HG02885 (cell line): ENCODE measurements around the gene STAG3.
"Not testable (repeated sequence)": the region's sequence is repeated elsewhere in the genome, so short reads cannot be mapped to it uniquely, and the experiment has no call there.

Experiments used
- ATAC-seq: cut with Tn5 transposase; IDR thresholded peaks from one replicate; pipeline ENCODE4 v1.9.1; 2021; ENCODE audit warnings: mild to moderate bottlenecking; ENCODE audit not compliant: unreplicated experiment, poor library complexity

The STAG3 gene

GRCh38 chr7:100210805-100211204 lies 33.1 kb downstream of the STAG3 start:
- ATAC-seq, result no peak

- peak; percentile 35 for ATAC-seq
These were observed 33.6 kb downstream of the STAG3 start for GRCh38 chr7:100211342-100211780.

GRCh38 chr7:100212631-100213286 lies 35.0 kb downstream of the STAG3 start:
- ATAC-seq, result no peak

GRCh38 chr7:100213672-100214071 lies 36.0 kb downstream of the STAG3 start:
- no peak for ATAC-seq

- ATAC-seq, result not testable (repeated sequence)
These were observed 36.6 kb downstream of the STAG3 start for GRCh38 chr7:100214356-100214755.

GRCh38 chr7:100215895-100216294 lies 38.2 kb downstream of the STAG3 start:
- no peak for ATAC-seq

- peak; percentile 10 for ATAC-seq
These were observed 40.2 kb downstream of the STAG3 start for GRCh38 chr7:100217934-100218333.

- ATAC-seq, result no peak
These were observed 41.6 kb downstream of the STAG3 start for GRCh38 chr7:100219271-100219737.

- not testable (repeated sequence) for ATAC-seq
These were observed 42.3 kb downstream of the STAG3 start, which contains the start of gene PVRIG for GRCh38 chr7:100219801-100220585. TSS of gene PVRIG (plus strand) at chr7:100219949. CDS start at chr7:100219971, 22 bp downstream.

- no peak for ATAC-seq
These were observed 43.0 kb downstream of the STAG3 start for GRCh38 chr7:100220586-100221230.

GRCh38 chr7:100221231-100221718 lies 43.6 kb downstream of the STAG3 start:
- ATAC-seq, result peak; percentile 56

- no peak for ATAC-seq
These were observed 44.2 kb downstream of the STAG3 start for GRCh38 chr7:100221767-100222444.

GRCh38 chr7:100222445-100223132 lies 44.9 kb downstream of the STAG3 start:
- ATAC-seq, result no peak

GRCh38 chr7:100223376-100223927 lies 45.7 kb downstream of the STAG3 start:
- not testable (repeated sequence) for ATAC-seq

- not testable (repeated sequence) for ATAC-seq
These were observed 47.2 kb downstream of the STAG3 start for GRCh38 chr7:100224891-100225290.

- ATAC-seq, result not testable (repeated sequence)
These were observed 57.1 kb downstream of the STAG3 start for GRCh38 chr7:100234660-100235317.

GRCh38 chr7:100239975-100240374 lies 62.3 kb downstream of the STAG3 start:
- ATAC-seq, result not testable (repeated sequence)

- ATAC-seq, result not testable (repeated sequence)
These were observed 65.7 kb downstream of the STAG3 start for GRCh38 chr7:100243385-100243784.
